ENCODE data around the gene MED16. TPM values are rescaled to one million over a fixed set of nuclear protein-coding genes. Genes with fewer than 3 reads are reported as not detected.

Gene MED16
- polyA plus RNA-seq, 1 experiment = 22.7 TPM

DNA sequence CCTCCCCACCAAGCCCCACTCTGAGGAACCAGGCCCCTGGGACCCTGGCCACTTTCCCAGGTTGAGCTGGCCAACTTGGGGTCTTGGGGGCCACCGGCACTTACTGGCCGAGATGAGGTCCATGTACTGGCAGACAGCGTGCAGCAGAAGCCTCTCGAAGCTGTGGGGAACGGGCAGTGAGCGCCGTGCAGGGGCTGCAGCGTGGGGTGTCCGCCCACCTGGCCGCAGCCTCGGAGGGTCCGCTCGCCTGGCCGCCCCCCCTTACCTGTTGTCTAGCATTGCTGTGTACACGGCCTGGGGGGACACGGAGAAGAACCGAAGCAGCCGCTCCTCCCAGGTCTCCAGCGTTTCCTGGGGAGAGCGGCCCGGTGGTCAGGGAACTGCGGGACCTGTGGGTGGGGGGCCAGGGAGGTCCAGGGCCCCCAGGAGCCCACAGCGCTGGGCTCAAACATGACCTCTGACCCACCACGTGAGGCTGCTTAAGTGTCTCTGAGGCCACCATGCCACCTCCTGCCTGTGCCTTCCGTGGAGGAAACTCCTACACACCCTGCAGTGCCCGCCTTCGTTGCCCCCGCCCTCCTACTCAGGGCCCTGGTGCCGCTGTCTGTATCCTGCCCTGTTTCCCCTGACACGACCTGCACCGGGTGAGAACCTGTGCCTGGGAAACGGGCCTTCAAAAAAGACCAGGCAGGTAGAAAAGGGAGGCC is 6.5 kb upstream of the MED16 start:
- Histone ChIP-seq H3K27ac (ENCODE audit: low read depth, low read length) (no peak overlapping the region), H3K4me3 (ENCODE audit: low read depth, low read length) (no peak overlapping the region), H3K9me3 (ENCODE audit: control insufficient read depth, insufficient read depth, low read length) (no peaks in the 10 kb centered on the region; the same call in 1 of the 2 replicates), H3K27me3 (ENCODE audit: control insufficient read depth, insufficient read depth, low read length) (no peaks in the 10 kb centered on the region)
- ChIA-PET CTCF (no interaction called here), POLR2A (interaction anchor here (0.6 kb wide), 1 partner anchor 104 kb away, joined by 3 read pairs; no protein-coding TSS in a partner anchor)
- DNase-seq (ENCODE audit: low read depth, low spot score) = no peak
- TF ChIP-seq, protein P1, sequence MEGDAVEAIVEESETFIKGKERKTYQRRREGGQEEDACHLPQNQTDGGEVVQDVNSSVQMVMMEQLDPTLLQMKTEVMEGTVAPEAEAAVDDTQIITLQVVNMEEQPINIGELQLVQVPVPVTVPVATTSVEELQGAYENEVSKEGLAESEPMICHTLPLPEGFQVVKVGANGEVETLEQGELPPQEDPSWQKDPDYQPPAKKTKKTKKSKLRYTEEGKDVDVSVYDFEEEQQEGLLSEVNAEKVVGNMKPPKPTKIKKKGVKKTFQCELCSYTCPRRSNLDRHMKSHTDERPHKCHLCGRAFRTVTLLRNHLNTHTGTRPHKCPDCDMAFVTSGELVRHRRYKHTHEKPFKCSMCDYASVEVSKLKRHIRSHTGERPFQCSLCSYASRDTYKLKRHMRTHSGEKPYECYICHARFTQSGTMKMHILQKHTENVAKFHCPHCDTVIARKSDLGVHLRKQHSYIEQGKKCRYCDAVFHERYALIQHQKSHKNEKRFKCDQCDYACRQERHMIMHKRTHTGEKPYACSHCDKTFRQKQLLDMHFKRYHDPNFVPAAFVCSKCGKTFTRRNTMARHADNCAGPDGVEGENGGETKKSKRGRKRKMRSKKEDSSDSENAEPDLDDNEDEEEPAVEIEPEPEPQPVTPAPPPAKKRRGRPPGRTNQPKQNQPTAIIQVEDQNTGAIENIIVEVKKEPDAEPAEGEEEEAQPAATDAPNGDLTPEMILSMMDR (IDR thresholded peaks at IDR 0.05; ENCODE audit: low read depth, low read length) = no peak

DNA sequence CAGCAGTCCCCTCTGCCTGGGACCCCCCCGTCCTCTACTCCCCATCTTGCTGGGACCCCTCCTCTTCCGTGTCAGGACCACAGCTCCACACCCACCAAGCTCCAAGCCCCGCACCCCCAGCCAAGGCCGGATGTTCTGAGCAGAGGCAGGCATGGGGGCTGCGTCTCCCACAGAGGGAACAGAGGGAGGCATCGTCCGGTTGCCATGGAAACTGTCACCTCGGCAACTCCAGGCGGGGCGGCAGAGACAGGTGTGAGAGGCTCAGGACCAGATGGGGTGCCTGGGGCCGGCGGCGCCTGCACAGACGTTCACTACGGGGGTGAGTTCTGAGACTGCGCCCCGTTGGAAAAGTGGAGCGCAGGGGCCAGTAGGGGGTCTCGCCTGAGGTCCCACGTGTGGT is 5.7 kb upstream of the MED16 start:
- TF ChIP-seq, protein P1 (IDR thresholded peaks at IDR 0.05; ENCODE audit: low read depth, low read length) = no peak
- DNase-seq (ENCODE audit: low read depth, low spot score) = no peak
- H3K4me3 ChIP-seq (ENCODE audit: low read depth, low read length) = no peak overlapping the region
- ChIA-PET CTCF (interaction anchor here (0.6 kb wide), 1 partner anchor 145 kb away, joined by 5 read pairs; no protein-coding TSS in a partner anchor), POLR2A (no interaction called here)
- no peaks in the 10 kb centered on the region; the same call in 1 of the 2 replicates for H3K9me3 ChIP-seq (ENCODE audit: control insufficient read depth, insufficient read depth, low read length)
- H3K27ac ChIP-seq (ENCODE audit: low read depth, low read length) = no peak overlapping the region
- no peaks in the 10 kb centered on the region for H3K27me3 ChIP-seq (ENCODE audit: control insufficient read depth, insufficient read depth, low read length)

DNA sequence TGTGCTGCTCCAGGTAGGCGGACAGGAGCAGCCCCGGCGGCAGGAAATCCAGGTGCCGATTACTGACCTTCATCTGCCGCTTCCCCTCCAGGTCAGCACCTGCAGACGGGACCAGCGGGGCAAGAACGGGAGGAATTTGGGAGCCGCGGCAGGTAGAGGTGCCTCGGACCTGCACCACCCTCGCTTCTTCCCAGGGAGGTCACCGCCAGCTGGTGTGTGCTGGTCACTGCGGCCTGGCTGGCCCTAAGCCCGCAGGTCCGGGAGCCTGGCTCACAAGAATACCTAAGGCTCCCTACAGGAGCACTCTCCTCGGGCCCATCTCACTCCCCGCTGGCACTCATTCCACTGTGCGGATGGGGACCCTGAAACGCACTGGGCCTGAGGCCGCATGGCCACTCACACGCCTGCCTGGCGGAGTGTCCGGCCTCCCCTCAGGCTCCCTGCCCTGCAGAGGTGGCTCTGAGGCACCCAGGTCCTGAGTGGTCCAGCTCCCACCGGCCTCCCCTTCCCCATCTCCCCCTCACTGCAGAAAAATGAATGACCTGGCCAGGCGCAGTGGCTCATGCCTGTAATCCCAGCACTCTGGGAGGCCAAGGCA is 4.6 kb upstream of the MED16 start:
- no peak overlapping the region for H3K27ac ChIP-seq (ENCODE audit: low read depth, low read length)
- no peak overlapping the region for H3K4me3 ChIP-seq (ENCODE audit: low read depth, low read length)
- ChIA-PET CTCF (no interaction called here), POLR2A (no interaction called here)
- no peaks in the 10 kb centered on the region for H3K27me3 ChIP-seq (ENCODE audit: control insufficient read depth, insufficient read depth, low read length)
- TF ChIP-seq, protein P1 (IDR thresholded peaks at IDR 0.05; ENCODE audit: low read depth, low read length) = no peak
- DNase-seq (ENCODE audit: low read depth, low spot score) = no peak
- H3K9me3 ChIP-seq (ENCODE audit: control insufficient read depth, insufficient read depth, low read length) = no peaks in the 10 kb centered on the region; the same call in 1 of the 2 replicates

DNA sequence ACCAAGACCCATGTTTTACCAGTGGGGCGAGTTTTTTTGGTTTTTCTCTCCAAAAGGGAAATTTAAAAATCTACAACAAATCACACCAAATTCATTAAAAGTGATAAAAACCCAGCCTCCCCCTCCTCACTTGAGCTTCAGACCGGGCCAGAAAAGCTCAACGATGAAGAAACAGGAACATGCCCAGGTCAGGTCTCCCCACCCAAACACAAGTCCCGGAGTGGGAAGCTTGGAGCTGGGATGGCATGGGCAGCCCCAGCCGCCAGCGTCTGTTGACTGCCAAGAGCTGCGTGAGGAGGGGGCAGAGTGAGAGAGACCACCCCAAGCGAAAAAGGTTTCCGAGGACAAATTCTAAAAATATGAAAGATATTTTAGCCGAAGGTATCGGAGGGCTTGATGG is 4.0 kb upstream of the MED16 start:
- DNase-seq (ENCODE audit: low read depth, low spot score) = no peak
- Histone ChIP-seq H3K9me3 (ENCODE audit: control insufficient read depth, insufficient read depth, low read length) (no peaks in the 10 kb centered on the region; the same call in 1 of the 2 replicates), H3K27ac (ENCODE audit: low read depth, low read length) (no peak overlapping the region), H3K4me3 (ENCODE audit: low read depth, low read length) (no peak overlapping the region), H3K27me3 (ENCODE audit: control insufficient read depth, insufficient read depth, low read length) (no peaks in the 10 kb centered on the region)
- ChIA-PET CTCF (no interaction called here), POLR2A (no interaction called here)
- TF ChIP-seq, protein P1 (IDR thresholded peaks at IDR 0.05; ENCODE audit: low read depth, low read length) = no peak

DNA sequence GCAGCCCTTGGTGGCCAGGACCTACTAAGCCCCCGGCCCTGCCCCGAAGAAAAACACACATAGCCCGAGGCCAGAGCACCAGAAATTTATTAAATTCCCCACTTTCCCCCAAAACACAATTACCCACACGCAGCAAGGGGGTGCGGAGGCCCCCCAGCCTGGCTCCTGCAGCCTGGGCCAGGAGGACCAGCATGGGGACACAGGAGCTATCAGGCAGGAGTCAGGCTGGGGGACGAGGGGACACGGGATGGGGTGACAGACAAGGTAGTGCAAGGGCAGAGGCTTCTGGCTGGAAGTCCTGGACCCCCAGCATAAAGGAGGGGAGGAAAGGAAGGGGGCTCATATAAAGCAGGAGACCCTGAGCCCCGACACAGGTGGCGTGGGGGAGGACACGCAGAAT is 3.4 kb upstream of the MED16 start:
- Histone ChIP-seq H3K4me3 (ENCODE audit: low read depth, low read length) (no peak overlapping the region), H3K27ac (ENCODE audit: low read depth, low read length) (no peak overlapping the region), H3K9me3 (ENCODE audit: control insufficient read depth, insufficient read depth, low read length) (no peaks in the 10 kb centered on the region; the same call in 1 of the 2 replicates), H3K27me3 (ENCODE audit: control insufficient read depth, insufficient read depth, low read length) (no peaks in the 10 kb centered on the region)
- CTCF ChIA-PET = no interaction called here
- no peak for DNase-seq (ENCODE audit: low read depth, low spot score)
- POLR2A ChIA-PET = no interaction called here
- TF ChIP-seq, protein P1 (IDR thresholded peaks at IDR 0.05; ENCODE audit: low read depth, low read length) = no peak

Data from AG04450 (cell line).